Measurements from ENCODE around the gene XAGE5. TPM values are rescaled to one million over a fixed set of nuclear protein-coding genes. Genes with fewer than 3 reads are reported as not detected.
A peak's percentile ranks its signal among the peaks of the same experiment; 100 is the strongest.
"Not testable (repeated sequence)": the region's sequence is repeated elsewhere in the genome, so short reads cannot be mapped to it uniquely, and the experiment has no call there.

The XAGE5 gene
- polyA plus RNA-seq (ENCODE audit: insufficient read length in 3 of 3), result not detected
- long read RNA-seq, donor 1, result 0 reads
- long read RNA-seq, donor 2, result 0 reads
- long read RNA-seq, donor 3, result 0 reads
- long read RNA-seq, donor 4, result 0 reads
- long read RNA-seq, donor 5, result 0 reads
- long read RNA-seq, donor 6, result 0 reads
- long read RNA-seq, donor 7, result 0 reads
- long read RNA-seq, donor 8, result 0 reads
- long read RNA-seq, donor 9, result 0 reads
- long read RNA-seq, donor 10, result 0 reads
- long read RNA-seq, donor 11, result 0 reads
- long read RNA-seq, donor 12, result 0 reads
- long read RNA-seq, donor 13, result 0 reads
- long read RNA-seq, donor 14, result 0 reads
- long read RNA-seq, donor 15, result 0 reads
- long read RNA-seq, donor 16, result 0 reads

- no peak for DNase-seq
Observed at GRCh38 chrX:52811065-52811625, at the start of gene XAGE5. Gene XAGE5 (plus strand): TSS chrX:52811287. CDS start chrX:52812567, 1,280 bp downstream.

- not testable (repeated sequence) for DNase-seq
Observed at GRCh38 chrX:52765983-52766382, 45.1 kb upstream of the XAGE5 start.

GRCh38 chrX:52773504-52773903 lies 37.6 kb upstream of the XAGE5 start:
- not testable (repeated sequence) for DNase-seq

GRCh38 chrX:52797327-52797726 lies 13.8 kb upstream of the XAGE5 start, which contains the start of gene SPANXN5:
Gene SPANXN5 (minus strand): TSS chrX:52797427. CDS start chrX:52797348, 79 bp downstream.
- DNase-seq, result not testable (repeated sequence)

GRCh38 chrX:52804876-52805275 lies 6.2 kb upstream of the XAGE5 start:
- DNase-seq, result not testable (repeated sequence)

GRCh38 chrX:52819788-52820187 lies 8.7 kb downstream of the XAGE5 start:
- DNase-seq, result no peak

GRCh38 chrX:52821079-52821760 lies 10.1 kb downstream of the XAGE5 start:
- DNase-seq, result no peak

GRCh38 chrX:52824608-52825007 lies 13.5 kb downstream of the XAGE5 start:
- DNase-seq, result no peak

GRCh38 chrX:52830551-52830950 lies 19.5 kb downstream of the XAGE5 start:
- no peak for DNase-seq

- DNase-seq, result no peak
Observed at GRCh38 chrX:52839137-52839536, 28.1 kb downstream of the XAGE5 start.

- DNase-seq, result not testable (repeated sequence)
Observed at GRCh38 chrX:52843619-52844018, 32.5 kb downstream of the XAGE5 start.

GRCh38 chrX:52852110-52852860 lies 41.2 kb downstream of the XAGE5 start:
- DNase-seq, result no peak

- DNase-seq, result not testable (repeated sequence)
Observed at GRCh38 chrX:52856991-52857525, 46.0 kb downstream of the XAGE5 start.

GRCh38 chrX:52865343-52865998 lies 54.4 kb downstream of the XAGE5 start:
- peak; percentile 3 for DNase-seq

Other genes starting within 250 kb of the XAGE5 start
- not detected for gene SSX7, start 156.4 kb upstream of the XAGE5 start, polyA plus RNA-seq (ENCODE audit: insufficient read length in 3 of 3)
- not detected for gene SSX2, start 104.1 kb upstream of the XAGE5 start, polyA plus RNA-seq (ENCODE audit: insufficient read length in 3 of 3)
- gene SSX2B, start 60.0 kb upstream of the XAGE5 start, polyA plus RNA-seq (ENCODE audit: insufficient read length in 3 of 3), result under 1 TPM in 2 of 3 donors, not detected in 1; 0.32 to 0.34 TPM
- not detected for gene SPANXN5, start 13.9 kb upstream of the XAGE5 start, polyA plus RNA-seq (ENCODE audit: insufficient read length in 3 of 3)
- gene XAGE3, start 56.8 kb downstream of the XAGE5 start, polyA plus RNA-seq (ENCODE audit: insufficient read length in 3 of 3), result not detected
- 10 to 100 TPM; 17.6 to 20.1 (median 19.7) TPM for gene FAM156B, start 86.0 kb downstream of the XAGE5 start, polyA plus RNA-seq (ENCODE audit: insufficient read length in 3 of 3)
- gene FAM156A, start 147.2 kb downstream of the XAGE5 start, polyA plus RNA-seq (ENCODE audit: insufficient read length in 3 of 3), result 10 to 100 TPM; 24.8 to 43.7 (median 41.7) TPM
- gene GPR173, start 237.5 kb downstream of the XAGE5 start, polyA plus RNA-seq (ENCODE audit: insufficient read length in 3 of 3), result 10 to 100 TPM; 13.8 to 28.1 (median 24.2) TPM